ENCODE data around the gene MGAT3. TPM values are rescaled to one million over a fixed set of nuclear protein-coding genes. Genes with fewer than 3 reads are reported as not detected.
A peak's percentile ranks its signal among the peaks of the same experiment; 100 is the strongest.

The MGAT3 gene
- total and polyA plus RNA-seq, 2 of the 13 experiments (the other 11 are each of a cell fraction or from before 2014, with no cell fraction given) = 0.11 to 0.15 TPM

DNA sequence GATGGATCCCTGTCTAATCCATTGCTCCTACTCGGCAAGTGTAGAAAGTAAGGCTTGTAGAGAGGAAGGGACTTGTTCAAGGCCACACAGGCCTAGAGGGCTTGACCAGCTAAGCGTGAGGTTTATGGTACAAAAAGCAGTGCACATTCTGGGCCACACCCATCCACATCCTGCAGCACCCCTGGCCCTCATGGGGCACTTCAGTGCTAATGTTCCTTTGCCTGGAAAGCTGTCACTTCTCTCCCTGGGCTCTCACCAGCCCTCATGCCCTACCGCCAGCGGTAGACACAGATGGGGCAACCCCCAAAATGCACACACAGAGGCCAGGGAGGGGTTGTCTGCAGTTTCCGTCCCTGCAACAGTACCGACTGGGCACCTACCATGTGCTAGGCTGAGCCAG, 7.1 kb upstream of the MGAT3 start:
- FAIRE-seq = no peak
- intact Hi-C loops (cut with micrococcal nuclease; ENCODE audit: unreplicated experiment) = no loop called here
- POLR2A ChIA-PET = no interaction called here

GRCh38 chr22:39450258-39450955, 6.4 kb upstream of the MGAT3 start:
- Histone ChIP-seq H3K79me2 (ENCODE audit: insufficient read depth, low read length) (no peaks in the 10 kb centered on the region), H3K4me3 (replicated peaks in 1 of 3; ENCODE audit: insufficient read depth in 1 of 3, low read depth in 2 of 3, low read length in 3 of 3) (no peak overlapping the region), H3K4me1 (ENCODE audit: insufficient read depth, low read length) (peaks cover 30% of the 10 kb centered on the region), H3K9ac (ENCODE audit: insufficient read depth, low read depth, low read length) (no peak overlapping the region), H3K27ac (ENCODE audit: extremely low read length, insufficient read depth, low read length) (no peak overlapping the region), H3K4me2 (ENCODE audit: low read depth, low read length) (no peak overlapping the region), H3K27me3 (ENCODE audit: control insufficient read depth in 1 of 2, insufficient read depth in 2 of 2, low read length in 2 of 2) (peaks cover 5 to 60% of the 10 kb centered on the region in 2 experiments; a peak in 4 of 5 replicates), H3K36me3 (replicated peaks in 1 of 2; ENCODE audit: control insufficient read depth in 1 of 2, insufficient read depth in 2 of 2, low read length in 2 of 2) (no peaks in the 10 kb centered on the region), H3K9me3 (ENCODE audit: low read length) (no peaks in the 10 kb centered on the region), H2AFZ (ENCODE audit: low read length) (no peak overlapping the region), H4K20me1 (ENCODE audit: insufficient read depth, low read length) (no peaks in the 10 kb centered on the region)
- DNase-seq (ENCODE audit: low spot score) = no peak
- ATAC-seq = no peak
- no TSS peak for BruUV-seq (replicated peaks)
- FAIRE-seq = no peak
- TF ChIP-seq, protein P1, sequence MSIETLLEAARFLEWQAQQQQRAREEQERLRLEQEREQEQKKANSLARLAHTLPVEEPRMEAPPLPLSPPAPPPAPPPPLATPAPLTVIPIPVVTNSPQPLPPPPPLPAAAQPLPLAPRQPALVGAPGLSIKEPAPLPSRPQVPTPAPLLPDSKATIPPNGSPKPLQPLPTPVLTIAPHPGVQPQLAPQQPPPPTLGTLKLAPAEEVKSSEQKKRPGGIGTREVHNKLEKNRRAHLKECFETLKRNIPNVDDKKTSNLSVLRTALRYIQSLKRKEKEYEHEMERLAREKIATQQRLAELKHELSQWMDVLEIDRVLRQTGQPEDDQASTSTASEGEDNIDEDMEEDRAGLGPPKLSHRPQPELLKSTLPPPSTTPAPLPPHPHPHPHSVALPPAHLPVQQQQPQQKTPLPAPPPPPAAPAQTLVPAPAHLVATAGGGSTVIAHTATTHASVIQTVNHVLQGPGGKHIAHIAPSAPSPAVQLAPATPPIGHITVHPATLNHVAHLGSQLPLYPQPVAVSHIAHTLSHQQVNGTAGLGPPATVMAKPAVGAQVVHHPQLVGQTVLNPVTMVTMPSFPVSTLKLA (IDR thresholded peaks at IDR 0.05) = peak; percentile 77
- TF ChIP-seq ZNF552 (CRISPR knock-in tag; IDR thresholded peaks at IDR 0.05; ENCODE audit: borderline replicate concordance) (no peak), STAT5B (CRISPR knock-in tag; IDR thresholded peaks at IDR 0.05) (no peak)
- ChIA-PET CTCF (ENCODE audit: low intra/inter-chr PET ratio, low total read pairs) (no interaction called here), POLR2A (no interaction called here)
- WGBS (ENCODE audit: low lambda C conversion rate) = 61% methylated on average over 13 of the region's 13 CpGs
- intact Hi-C loops (cut with micrococcal nuclease; ENCODE audit: unreplicated experiment) = no loop called here
- in situ Hi-C loops (cut with HindIII; ENCODE audit: extremely low pct_ligation_motif_present, low pct_unique_long_range_greater_than_20kb) = no loop called here

More for the DNA sequence above, 7.1 kb upstream of the MGAT3 start:
- no peak overlapping the region for H3K27ac ChIP-seq (ENCODE audit: extremely low read length, insufficient read depth, low read length)
- H4K20me1 ChIP-seq (ENCODE audit: insufficient read depth, low read length) = no peaks in the 10 kb centered on the region
- ATAC-seq (no peak), DNase-seq (ENCODE audit: low spot score) (no peak)
- H3K36me3 ChIP-seq (replicated peaks in 1 of 2; ENCODE audit: control insufficient read depth in 1 of 2, insufficient read depth in 2 of 2, low read length in 2 of 2) = no peaks in the 10 kb centered on the region
- H3K79me2 ChIP-seq (ENCODE audit: insufficient read depth, low read length) = no peaks in the 10 kb centered on the region
- H3K9me3 ChIP-seq (ENCODE audit: low read length) = no peaks in the 10 kb centered on the region
- no peak for TF ChIP-seq ZBTB20 (CRISPR knock-in tag; IDR thresholded peaks at IDR 0.05; ENCODE audit: borderline replicate concordance, low read depth)
- no TSS peak for BruUV-seq (replicated peaks)
- H3K27me3 ChIP-seq (ENCODE audit: control insufficient read depth in 1 of 2, insufficient read depth in 2 of 2, low read length in 2 of 2) = peaks cover 5 to 56% of the 10 kb centered on the region in 2 experiments; a peak in 4 of 5 replicates
- in situ Hi-C loops (cut with HindIII; ENCODE audit: extremely low pct_ligation_motif_present, low pct_unique_long_range_greater_than_20kb) = no loop called here
- no peak overlapping the region for H3K4me2 ChIP-seq (ENCODE audit: low read depth, low read length)
- WGBS (ENCODE audit: low lambda C conversion rate) = 49% methylated on average over 6 of the region's 6 CpGs
- CTCF ChIA-PET (ENCODE audit: low intra/inter-chr PET ratio, low total read pairs) = no interaction called here
- H3K4me3 ChIP-seq (replicated peaks in 1 of 3; ENCODE audit: insufficient read depth in 1 of 3, low read depth in 2 of 3, low read length in 3 of 3) = no peak overlapping the region
- H2AFZ ChIP-seq (ENCODE audit: low read length) = no peak overlapping the region
- H3K4me1 ChIP-seq (ENCODE audit: insufficient read depth, low read length) = peaks cover 30% of the 10 kb centered on the region
- no peak overlapping the region for H3K9ac ChIP-seq (ENCODE audit: insufficient read depth, low read depth, low read length)
